HPDE6-E6E7 (cell line): Measurements from ENCODE around the gene PAQR5.
"Not testable (repeated sequence)": the region's sequence is repeated elsewhere in the genome, so short reads cannot be mapped to it uniquely, and the experiment has no call there.

Experiments used
- DNase-seq: peaks from one replicate; pipeline ENCODE4 v3.0.0; 2011; ENCODE audit warnings: missing footprints; ENCODE audit errors: extremely low spot score

The PAQR5 gene, protein sequence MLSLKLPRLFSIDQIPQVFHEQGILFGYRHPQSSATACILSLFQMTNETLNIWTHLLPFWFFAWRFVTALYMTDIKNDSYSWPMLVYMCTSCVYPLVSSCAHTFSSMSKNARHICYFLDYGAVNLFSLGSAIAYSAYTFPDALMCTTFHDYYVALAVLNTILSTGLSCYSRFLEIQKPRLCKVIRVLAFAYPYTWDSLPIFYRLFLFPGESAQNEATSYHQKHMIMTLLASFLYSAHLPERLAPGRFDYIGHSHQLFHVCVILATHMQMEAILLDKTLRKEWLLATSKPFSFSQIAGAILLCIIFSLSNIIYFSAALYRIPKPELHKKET

DNA sequence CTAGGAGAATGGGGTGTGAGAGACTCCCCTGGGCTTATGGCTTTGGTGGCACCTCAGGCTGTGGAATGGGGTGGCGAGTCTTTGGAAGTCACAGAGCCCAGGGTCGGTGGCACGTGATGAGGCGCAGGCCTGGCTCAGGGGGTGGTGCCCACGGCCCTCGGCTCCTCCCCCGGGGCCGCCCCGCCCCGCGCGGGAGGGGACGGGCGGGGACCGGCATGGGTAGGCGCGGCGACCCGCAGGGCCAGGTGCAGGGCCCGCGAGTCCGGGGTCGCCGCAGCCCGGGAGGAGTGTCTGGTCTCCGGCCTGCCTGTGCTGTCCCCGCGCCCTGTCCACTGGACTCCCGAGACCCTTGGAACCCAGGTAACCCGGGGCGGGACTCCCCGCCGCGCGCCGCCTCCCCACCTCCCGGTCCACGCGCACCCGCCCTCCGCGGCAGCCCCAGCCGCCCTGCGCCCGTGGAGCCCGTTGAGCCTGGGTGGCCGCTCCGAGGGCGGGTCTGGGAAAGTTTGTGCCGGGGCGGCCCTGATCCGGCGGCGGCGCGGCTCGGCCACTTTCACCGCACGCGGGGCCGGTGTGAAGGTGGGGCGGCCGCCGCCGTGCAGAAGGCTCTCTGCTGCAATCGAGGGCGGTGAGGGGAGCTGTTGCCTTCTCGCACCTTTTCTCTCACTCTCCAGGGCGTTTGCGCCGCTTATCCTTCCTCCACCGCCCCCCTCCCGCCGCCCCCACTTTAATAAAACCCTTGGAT lies at the start of gene PAQR5:
PAQR5 (plus strand) TSS at position 216 of the 745 bp plus-strand sequence. CDS start 61,169 bp downstream, outside the sequence.
- no peak for DNase-seq

DNA sequence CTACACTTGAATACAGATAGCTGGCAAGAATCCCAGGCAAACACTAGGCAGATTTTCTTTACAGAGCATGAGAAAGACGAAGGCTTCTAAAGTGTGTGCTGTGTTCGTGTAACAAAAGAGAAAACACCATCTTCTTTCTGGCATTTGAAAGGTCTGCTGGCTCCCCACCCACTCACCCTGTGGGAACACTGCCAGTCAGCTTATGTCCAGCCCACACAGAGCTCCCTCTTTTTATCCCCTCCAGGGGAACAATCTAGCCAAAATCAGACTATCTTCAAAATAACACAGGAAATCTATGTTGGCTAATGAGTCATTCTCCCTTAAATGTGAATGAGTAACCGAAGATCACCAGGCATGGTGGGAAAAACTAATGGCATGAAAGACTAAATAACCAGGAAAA lies 45.6 kb upstream of the PAQR5 start:
- peak; percentile 27 for DNase-seq

GRCh38 chr15:69265347-69265955 lies 33.3 kb upstream of the PAQR5 start:
- DNase-seq, result no peak

GRCh38 chr15:69271217-69271616 lies 27.5 kb upstream of the PAQR5 start:
- no peak for DNase-seq

DNA sequence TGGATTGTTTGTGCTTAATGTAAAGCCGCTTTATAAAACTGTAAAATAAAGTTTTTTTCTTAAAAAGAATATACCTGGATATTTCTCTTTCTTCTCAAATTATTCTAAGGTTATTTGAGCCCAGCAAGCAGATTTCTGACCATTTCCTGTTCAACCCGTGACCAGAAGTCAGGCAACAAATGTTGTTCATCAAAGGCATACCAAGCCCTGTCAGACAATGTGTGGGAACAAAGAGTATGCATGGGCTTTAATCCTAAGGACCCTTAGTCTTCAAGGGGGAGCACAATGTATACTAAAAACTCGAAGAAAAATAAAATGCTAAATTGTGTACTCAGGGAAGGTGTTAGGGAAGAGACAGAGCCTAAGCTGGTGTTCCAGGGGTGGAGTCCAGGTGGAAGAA lies 26.6 kb upstream of the PAQR5 start:
- no peak for DNase-seq

GRCh38 chr15:69272891-69273290 lies 25.8 kb upstream of the PAQR5 start:
- no peak for DNase-seq

DNA sequence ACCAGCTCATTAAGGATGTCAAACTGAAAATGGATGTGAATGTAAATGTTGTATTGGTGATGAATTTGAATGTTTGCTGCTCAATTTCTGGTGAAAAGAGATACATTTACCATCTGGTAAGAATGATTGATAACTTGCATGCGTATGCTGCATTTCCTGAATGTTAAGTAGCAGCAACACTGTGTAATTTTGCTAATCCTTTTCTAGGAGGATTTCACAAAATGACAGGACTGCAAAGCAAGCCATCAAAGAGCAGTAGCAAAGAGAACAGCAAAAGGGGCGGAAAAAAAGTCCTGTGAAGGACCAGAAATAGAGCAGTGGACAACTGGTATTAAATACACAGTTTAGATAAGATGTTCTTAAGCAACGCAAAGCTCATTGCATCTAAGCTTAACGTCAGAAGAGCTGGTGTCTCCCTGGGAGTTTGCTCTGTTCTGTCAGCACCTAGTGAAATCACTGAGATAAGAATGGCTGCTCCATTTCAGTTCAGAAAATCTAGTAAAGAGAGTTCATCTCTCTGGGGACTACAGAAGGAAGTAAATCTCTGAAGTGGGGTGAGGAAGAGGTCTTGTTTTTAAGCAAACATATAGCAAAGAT lies 23.5 kb upstream of the PAQR5 start:
- DNase-seq, result no peak

- no peak for DNase-seq
Observed at GRCh38 chr15:69275933-69276560, 22.7 kb upstream of the PAQR5 start.

DNA sequence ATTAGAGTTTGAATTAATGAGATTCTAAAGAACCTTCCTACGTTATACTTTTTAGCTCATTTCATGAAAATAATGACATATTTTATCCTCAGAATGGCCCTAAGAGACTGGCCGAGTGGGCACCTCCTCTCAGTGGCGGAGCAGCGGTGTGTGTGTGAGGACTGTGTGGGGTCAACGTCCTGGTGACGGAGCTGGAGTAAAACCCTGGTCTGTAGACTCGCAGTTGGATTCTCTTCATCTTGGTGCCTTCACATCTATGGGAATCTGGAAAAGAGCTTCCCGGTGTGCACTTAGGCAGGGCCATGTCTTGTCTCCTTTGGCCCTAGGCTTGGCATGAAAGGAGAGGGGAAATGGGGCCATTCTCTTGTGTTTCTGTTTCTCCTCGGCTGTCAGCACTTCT lies 21.4 kb upstream of the PAQR5 start:
- DNase-seq, result no peak

DNA sequence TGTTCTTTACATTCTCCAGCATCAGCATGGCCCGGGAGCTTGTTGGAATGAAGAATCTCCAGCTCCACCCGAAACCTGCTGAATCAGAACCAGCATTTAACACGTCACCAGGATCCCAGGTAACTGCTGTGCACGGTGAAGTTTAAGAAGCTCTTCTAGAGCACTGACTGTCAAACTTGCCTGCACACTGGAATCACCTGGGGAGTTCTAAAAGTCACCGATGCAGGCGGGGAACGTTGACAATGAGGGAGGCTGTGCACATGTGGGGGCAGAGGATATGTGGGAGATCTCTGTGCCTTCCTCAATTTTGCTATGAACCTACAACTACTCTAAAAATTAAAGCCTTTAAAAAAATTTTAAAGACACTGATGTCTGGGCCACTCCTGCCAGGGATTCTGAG lies 19.1 kb upstream of the PAQR5 start:
- DNase-seq, result no peak

- DNase-seq, result no peak
Observed at GRCh38 chr15:69280783-69281182, 17.9 kb upstream of the PAQR5 start.

DNA sequence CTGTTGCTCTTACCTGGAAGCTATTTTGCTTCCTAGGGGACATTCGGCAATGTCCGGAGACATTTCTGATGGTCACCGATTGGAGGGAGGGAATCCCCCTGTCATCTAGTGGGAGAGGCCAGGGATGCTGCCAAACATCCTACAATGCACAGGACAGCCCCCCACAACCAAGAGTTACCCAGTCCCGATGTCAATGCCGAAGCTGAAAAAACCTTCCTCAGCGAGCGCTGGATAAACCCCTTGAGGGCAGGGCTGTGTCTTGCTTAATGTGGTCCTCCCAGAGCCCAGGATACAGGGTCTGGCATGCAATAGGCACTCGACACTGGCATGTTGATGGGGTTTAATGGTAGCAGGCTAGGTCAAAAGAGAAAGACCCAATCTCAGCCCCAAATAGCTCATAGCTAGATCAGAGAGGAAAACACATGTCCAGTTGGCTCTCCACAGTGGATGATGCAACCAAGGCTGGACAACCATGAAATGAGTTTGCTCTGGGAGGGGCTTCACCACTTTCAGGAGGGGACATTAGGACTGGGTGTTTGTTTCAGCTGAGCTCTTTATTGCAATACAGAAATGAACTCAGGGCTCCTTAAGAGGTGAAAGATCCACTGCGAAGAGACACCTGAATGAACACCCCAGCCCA lies 16.5 kb upstream of the PAQR5 start:
- no peak for DNase-seq

DNA sequence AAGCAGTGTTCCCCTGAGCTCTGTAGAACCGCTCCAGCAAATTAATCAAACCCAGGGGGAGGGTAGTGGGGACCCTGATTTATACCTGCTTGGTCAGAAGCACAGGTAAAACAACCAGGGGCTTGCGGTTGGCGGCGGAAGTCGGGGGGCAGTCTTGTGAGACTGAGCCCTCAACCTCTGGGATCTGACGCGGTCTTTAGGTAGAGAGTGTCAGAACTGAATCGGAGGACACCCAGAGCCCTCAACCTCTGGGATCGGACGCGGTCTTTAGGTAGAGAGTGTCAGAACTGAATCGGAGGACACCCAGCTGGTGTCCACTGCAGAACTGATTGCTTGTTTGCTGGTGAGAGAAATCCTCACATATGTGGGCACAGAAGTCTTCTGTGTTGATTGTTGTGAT lies 12.9 kb upstream of the PAQR5 start:
- no peak for DNase-seq

DNA sequence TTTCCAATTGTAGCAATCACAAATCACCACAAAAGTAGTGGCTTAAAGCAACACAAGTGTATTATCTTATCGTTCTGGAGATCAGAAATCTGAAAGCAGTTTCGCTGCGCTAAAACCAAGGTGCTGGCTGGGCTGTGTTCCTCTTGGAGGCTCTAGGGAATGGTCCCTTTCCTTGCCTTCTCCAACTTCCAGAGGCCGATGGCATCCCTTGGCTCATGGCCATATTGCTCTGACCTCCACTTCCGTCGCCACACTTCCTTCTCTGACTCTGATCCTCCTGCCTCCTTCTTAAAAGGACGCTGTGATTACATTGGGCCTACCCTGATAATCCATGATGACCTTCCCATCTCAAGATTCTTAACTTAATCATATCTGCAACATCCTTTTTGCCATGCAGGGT lies 10.7 kb upstream of the PAQR5 start:
- DNase-seq, result no peak

DNA sequence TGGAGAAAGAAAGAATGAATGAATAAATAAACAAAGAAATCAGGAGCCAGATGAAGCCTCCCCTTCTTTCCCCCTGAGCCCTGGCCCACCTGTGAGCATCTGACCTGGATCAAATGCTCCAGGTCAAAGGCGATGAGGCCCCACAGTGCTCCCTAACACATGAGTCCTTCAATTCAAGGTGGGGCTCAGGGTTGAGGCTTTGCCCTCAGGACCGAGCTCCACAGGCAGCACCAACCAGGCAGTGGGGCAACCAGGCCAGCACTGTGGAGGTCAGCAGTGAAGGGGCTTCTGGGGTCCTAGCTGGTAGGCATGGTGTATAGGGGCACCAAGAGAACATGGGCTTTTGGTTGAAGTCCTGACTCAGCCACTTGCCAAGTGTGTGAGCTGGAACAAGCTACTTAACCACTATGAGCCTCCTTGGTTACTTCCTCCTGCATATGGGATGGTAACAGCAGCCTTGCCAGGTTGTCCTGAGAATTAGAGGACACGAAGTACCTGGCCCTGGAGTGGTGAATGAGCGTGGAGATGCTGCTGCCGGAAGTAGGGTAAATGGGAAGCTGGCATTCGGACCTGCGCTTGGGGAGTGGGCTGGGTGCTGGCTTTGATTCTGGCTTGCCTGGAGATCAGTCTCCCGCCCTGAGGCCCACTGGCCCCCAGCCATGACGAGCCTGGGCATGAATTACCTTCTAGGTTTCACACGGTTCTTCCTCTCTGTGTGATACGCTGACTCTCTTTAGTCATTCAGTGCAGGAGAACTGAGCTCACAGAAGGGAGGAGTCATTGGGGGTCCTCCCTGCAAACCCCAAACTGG lies 10.0 kb upstream of the PAQR5 start:
- DNase-seq, result no peak

DNA sequence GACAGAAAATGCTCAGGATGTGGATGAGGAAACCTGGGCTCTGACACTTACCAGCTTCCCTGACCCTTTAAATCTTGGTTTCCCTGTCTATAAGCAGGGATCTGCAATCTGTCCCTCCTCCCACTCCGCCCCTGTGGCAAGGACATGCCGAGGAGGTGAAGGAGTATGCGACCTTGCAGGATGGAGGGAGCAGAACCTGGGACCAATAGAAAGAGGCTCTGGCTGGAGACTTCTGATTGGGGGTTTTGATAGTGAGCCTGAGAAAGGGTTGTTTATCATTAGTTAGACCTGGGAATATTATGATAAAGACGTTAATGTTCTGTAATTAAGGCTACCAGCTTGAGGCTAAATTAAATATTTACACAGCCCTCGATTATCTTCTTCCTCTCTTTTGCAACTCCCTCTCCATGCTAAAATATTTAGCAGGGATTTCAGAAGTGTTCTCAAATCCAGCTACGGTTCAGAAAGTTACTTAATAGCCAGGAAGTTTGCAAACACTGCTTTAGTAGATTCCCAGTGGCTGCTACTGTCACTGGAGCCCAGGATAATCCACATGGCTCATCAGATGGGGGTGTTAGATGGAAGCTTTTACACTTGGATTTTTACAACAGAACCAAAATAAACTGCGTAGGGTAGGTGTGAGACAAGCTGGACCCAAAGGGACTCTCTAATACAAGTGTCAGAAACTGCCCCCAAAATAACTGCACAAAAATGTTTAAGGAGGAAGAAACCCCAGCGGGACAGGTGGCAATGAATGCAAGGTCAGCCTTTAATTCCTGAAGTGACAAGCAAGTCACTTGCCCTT lies 9.2 kb upstream of the PAQR5 start:
- DNase-seq, result no peak

- no peak for DNase-seq
Observed at GRCh38 chr15:69290346-69291164, 8.2 kb upstream of the PAQR5 start.

DNA sequence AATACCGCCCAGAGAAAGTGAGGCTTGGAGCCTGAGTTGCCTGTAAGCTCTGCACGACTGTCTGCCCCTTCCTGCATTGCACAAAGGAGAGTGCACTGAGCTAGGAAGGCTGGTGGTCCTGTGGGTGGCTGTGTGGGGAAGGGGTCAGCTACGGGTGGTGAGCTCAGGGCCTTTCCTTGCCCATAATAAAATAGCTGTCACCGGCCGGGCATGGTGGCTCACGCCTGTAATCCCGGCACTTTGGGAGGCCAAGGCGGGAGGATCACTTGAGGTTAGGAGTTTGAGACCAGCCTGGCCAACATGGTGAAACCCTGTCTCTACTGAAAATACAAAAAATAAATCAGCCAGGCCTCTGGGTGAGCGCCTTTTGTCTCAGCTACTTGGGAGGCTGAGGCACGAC lies 7.1 kb upstream of the PAQR5 start:
- not testable (repeated sequence) for DNase-seq

DNA sequence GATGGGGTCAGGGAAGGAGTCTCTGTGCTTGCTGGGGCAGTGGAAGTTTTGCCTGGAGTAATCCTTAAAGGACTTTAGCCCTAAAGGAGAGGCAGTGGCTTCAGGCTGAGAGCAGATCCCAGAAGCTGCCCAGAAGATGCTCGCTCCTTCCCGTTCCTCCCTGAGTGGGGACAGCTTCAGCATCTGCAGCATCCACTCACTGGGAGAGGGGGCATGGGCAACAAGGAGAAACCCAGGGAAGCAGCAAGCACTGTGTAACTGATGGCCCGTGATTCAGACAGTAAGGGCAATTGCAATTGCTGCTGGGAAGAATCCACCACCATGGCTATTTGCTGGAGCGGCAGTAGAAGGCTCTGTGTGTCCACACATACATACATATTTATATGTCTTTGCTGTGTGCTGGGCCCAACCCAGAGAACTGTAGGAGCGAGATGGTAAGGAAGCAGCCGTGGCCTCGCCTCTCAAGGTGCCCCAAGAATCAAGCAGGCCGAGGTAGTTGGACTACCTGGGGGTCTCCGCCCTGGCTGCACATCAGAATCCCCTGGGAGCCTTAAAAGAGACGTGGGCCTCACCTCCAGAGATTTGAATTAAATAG lies 5.8 kb upstream of the PAQR5 start:
- no peak for DNase-seq
